PC-9 (cell line): ENCODE data around the gene PDE4B. TPM values are rescaled to one million over a fixed set of nuclear protein-coding genes. Genes with fewer than 3 reads are reported as not detected.

ENCODE experiments used
- BruUV-seq: library from RNA; stranded (reverse); fragments of 400-500 nt; replicated peaks from 2 replicates; lab custom pipeline; 2021; lab: Mats Ljungman, UMichigan
- CTCF ChIA-PET: fragments of 300-600 bp; sonication (Branson Sonifier 250); formaldehyde crosslinking; loops from one replicate; lab custom pipeline; 2022; ENCODE audit warnings: antibody characterized with exemption; lab: Charles Lee
- POLR2A ChIA-PET: fragments of 300-600 bp; sonication (Branson Sonifier 250); formaldehyde crosslinking; loops from one replicate; lab custom pipeline; 2022; ENCODE audit warnings: antibody characterized with exemption; ENCODE audit not compliant: unreplicated experiment; lab: Charles Lee
- DNase-seq, 2 experiments: peaks; one replicate each; pipeline versions ENCODE4 v3.0.0 to v3.0.0-alpha.2; 2015 to 2022; ENCODE audit warnings: mixed read lengths in 1 of 2
- H2AFZ ChIP-seq: fragments of 200-600 bp; sonication (generic); 2 replicates; pipeline ENCODE4 v1.8.1; 2017; ENCODE audit warnings: antibody characterized with exemption
- H3F3A ChIP-seq: fragments of 200-600 bp; sonication (generic); 2 replicates; pipeline ENCODE4 v1.8.1; 2017; ENCODE audit warnings: antibody characterized with exemption, mild to moderate bottlenecking, low read depth; ENCODE audit not compliant: insufficient read depth
- H3K27ac ChIP-seq: fragments of 200-600 bp; sonication (generic); 2 replicates; pipeline ENCODE4 v1.6.1; 2016; ENCODE audit warnings: mixed run types
- H3K27me3 ChIP-seq: fragments of 200-600 bp; sonication (generic); 2 replicates; pipeline ENCODE4 v1.6.1; 2016; ENCODE audit warnings: low read depth, mixed run types; ENCODE audit not compliant: insufficient read depth
- H3K36me3 ChIP-seq: fragments of 200-600 bp; sonication (generic); 2 replicates; pipeline ENCODE4 v1.6.1; 2016; ENCODE audit warnings: low read depth, mixed run types
- H3K4me1 ChIP-seq: fragments of 200-600 bp; sonication (generic); replicated peaks from 2 replicates; pipeline ENCODE4 v1.6.1; 2016; ENCODE audit warnings: mixed run types; ENCODE audit not compliant: insufficient read depth
- H3K4me2 ChIP-seq: fragments of 200-600 bp; sonication (generic); 2 replicates; pipeline ENCODE4 v1.6.1; 2017; ENCODE audit warnings: mixed run types
- H3K4me3 ChIP-seq: fragments of 200-600 bp; sonication (generic); 2 replicates; pipeline ENCODE4 v1.6.1; 2016; ENCODE audit warnings: mixed run types
- H3K79me2 ChIP-seq: fragments of 200-600 bp; sonication (generic); 2 replicates; pipeline ENCODE4 v1.6.1; 2017; ENCODE audit warnings: low read depth, mixed run types
- H3K9me2 ChIP-seq: fragments of 200-600 bp; sonication (generic); 2 replicates; pipeline ENCODE4 v1.8.1; 2017; ENCODE audit warnings: mild to moderate bottlenecking; ENCODE audit not compliant: insufficient read depth
- H3K9me3 ChIP-seq: fragments of 200-600 bp; sonication (generic); 2 replicates; pipeline ENCODE4 v1.8.1; 2016; ENCODE audit warnings: low read depth; ENCODE audit not compliant: insufficient read depth
- H4K20me1 ChIP-seq: fragments of 200-600 bp; sonication (generic); 2 replicates; pipeline ENCODE4 v1.8.1; 2017; ENCODE audit not compliant: insufficient read depth
- EZH2 ChIP-seq: fragments of 200-600 bp; sonication (generic); IDR thresholded peaks from 2 replicates; pipeline ENCODE4 v1.8.0; 2017; ENCODE audit warnings: antibody characterized with exemption, low read depth
- intact Hi-C: fragments of 100-400 bp; cut with micrococcal nuclease; formaldehyde crosslinking; loops from one replicate; pipeline ENCODE4 v1.10.0; 2022; ENCODE audit not compliant: unreplicated experiment
- total RNA-seq: library from RNA; stranded (reverse); gene quantifications from 2 replicates; pipeline ENCODE4 v1.2.3, GENCODE V29; 2021
- TF ChIP-seq, protein P1 (sequence below): fragments of 200-600 bp; sonication (generic); conservative IDR thresholded peaks from 2 replicates; pipeline ENCODE4 v1.6.1; 2017; ENCODE audit warnings: mixed run types, antibody characterized with exemption, mild to moderate bottlenecking, moderate library complexity

Gene PDE4B
- total RNA-seq, 1 experiment from 2014 or later: 1.3 TPM

DNA sequence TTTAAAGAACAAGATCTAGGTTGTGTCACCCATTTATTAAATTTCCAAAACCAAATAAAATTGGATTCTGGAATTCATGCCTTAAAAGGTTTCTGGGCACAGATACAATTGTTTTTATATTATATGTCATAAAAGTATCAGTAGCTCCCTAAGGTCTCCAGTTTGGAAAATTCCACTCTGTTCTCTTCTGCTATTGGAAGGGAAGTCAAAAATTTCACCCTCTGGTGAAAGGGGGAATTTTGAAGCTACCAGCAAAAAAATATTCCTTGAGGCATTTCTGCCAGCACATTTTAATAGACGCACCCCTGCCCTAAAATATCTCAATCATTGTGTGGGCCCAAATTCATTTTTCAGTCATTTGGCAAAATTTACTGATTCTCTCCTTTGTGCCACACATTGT is 455.6 kb downstream of the PDE4B start:
- CTCF ChIA-PET: interaction anchor here (1.1 kb wide), 1 partner anchor 198 kb away, joined by 5 read pairs; no protein-coding TSS in a partner anchor
- POLR2A ChIA-PET: no interaction called here
- no peaks in the 10 kb centered on the region for H4K20me1 ChIP-seq
- no peak for DNase-seq
- intact Hi-C loops: loop anchor here (10.0 kb wide), 3 partner anchors 533 to 1033 kb away; no protein-coding TSS in a partner anchor
- TF ChIP-seq, protein P1, sequence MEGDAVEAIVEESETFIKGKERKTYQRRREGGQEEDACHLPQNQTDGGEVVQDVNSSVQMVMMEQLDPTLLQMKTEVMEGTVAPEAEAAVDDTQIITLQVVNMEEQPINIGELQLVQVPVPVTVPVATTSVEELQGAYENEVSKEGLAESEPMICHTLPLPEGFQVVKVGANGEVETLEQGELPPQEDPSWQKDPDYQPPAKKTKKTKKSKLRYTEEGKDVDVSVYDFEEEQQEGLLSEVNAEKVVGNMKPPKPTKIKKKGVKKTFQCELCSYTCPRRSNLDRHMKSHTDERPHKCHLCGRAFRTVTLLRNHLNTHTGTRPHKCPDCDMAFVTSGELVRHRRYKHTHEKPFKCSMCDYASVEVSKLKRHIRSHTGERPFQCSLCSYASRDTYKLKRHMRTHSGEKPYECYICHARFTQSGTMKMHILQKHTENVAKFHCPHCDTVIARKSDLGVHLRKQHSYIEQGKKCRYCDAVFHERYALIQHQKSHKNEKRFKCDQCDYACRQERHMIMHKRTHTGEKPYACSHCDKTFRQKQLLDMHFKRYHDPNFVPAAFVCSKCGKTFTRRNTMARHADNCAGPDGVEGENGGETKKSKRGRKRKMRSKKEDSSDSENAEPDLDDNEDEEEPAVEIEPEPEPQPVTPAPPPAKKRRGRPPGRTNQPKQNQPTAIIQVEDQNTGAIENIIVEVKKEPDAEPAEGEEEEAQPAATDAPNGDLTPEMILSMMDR: no peak
- TF ChIP-seq EZH2: no peak
- no peaks in the 10 kb centered on the region for H3K4me1 ChIP-seq
- no peaks in the 10 kb centered on the region for H3K9me2 ChIP-seq
- H3K79me2 ChIP-seq: no peaks in the 10 kb centered on the region
- H3K9me3 ChIP-seq: no peaks in the 10 kb centered on the region
- H2AFZ ChIP-seq: no peak overlapping the region
- H3K27me3 ChIP-seq: 0 out of 2 replicates have a peak, but pooled peaks cover 4% of the 10 kb centered on the region
- H3F3A ChIP-seq: no peaks in the 10 kb centered on the region
- no peaks in the 10 kb centered on the region for H3K36me3 ChIP-seq
- no peak overlapping the region for H3K27ac ChIP-seq
- no peak overlapping the region for H3K4me3 ChIP-seq
- H3K4me2 ChIP-seq: no peak overlapping the region
- BruUV-seq: no TSS peak

DNA sequence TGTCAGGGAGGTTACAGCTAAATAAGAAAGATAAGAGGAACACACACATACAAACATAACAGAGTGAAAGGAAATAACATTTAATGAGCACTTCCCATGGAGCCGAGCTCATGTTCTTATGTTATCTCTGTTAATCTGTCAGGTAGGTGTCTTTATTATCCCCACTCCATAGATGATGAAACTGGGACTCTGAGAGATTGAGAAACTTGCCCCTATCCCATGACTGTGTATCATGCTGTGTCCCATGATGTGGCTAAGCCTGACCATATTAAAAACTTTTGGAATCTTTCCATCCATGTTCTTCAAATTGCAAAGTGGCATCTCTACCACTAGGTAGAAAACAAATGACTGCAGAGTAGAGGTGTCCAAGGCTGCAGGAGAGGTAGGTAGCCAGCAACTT is 456.1 kb downstream of the PDE4B start:
- Histone ChIP-seq H3K9me2 (no peaks in the 10 kb centered on the region), H3K4me2 (no peak overlapping the region), H3F3A (no peaks in the 10 kb centered on the region), H2AFZ (no peak overlapping the region), H3K36me3 (no peaks in the 10 kb centered on the region), H3K27ac (no peak overlapping the region), H3K4me3 (no peak overlapping the region), H3K79me2 (no peaks in the 10 kb centered on the region), H3K9me3 (no peaks in the 10 kb centered on the region), H4K20me1 (no peaks in the 10 kb centered on the region), H3K4me1 (no peaks in the 10 kb centered on the region), H3K27me3 (0 out of 2 replicates have a peak, but pooled peaks cover 4% of the 10 kb centered on the region)
- intact Hi-C loops: loop anchor here (10.0 kb wide), 3 partner anchors 534 to 1034 kb away; no protein-coding TSS in a partner anchor
- ChIA-PET POLR2A (no interaction called here), CTCF (interaction anchor here (1.1 kb wide), 1 partner anchor 198 kb away, joined by 5 read pairs; no protein-coding TSS in a partner anchor)
- no TSS peak for BruUV-seq
- TF ChIP-seq, protein P1: no peak
- no peak for TF ChIP-seq EZH2
- DNase-seq: no peak

DNA sequence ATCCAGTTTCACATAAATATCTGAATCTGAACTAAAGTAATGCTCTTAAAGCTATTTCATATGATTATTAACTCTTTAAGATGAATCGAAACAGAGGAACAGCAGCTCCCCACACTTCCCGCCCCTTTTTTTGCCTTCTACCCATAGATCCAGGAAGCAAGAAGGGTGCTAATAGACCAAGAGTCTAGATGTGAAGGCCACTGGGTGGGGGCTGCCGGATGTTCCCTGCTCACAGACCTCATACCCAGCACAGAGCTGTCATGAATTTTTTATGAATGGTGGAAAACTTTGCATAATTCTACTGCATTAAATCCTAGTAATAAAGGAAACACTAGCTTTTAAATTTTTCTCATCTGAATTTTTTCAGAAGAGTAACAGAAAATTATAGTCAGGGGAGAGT is 457.4 kb downstream of the PDE4B start:
- no peaks in the 10 kb centered on the region for H3K4me1 ChIP-seq
- DNase-seq: no peak
- H2AFZ ChIP-seq: no peak overlapping the region
- H3K79me2 ChIP-seq: no peaks in the 10 kb centered on the region
- H3K27me3 ChIP-seq: 0 out of 2 replicates have a peak, but pooled peaks cover 4% of the 10 kb centered on the region
- H3F3A ChIP-seq: no peaks in the 10 kb centered on the region
- no peaks in the 10 kb centered on the region for H3K36me3 ChIP-seq
- no peaks in the 10 kb centered on the region for H3K9me2 ChIP-seq
- H4K20me1 ChIP-seq: no peaks in the 10 kb centered on the region
- TF ChIP-seq EZH2: no peak
- TF ChIP-seq, protein P1: no peak
- no peak overlapping the region for H3K4me3 ChIP-seq
- H3K27ac ChIP-seq: no peak overlapping the region
- no TSS peak for BruUV-seq
- POLR2A ChIA-PET: no interaction called here
- intact Hi-C loops: no loop called here
- H3K4me2 ChIP-seq: no peak overlapping the region
- CTCF ChIA-PET: no interaction called here
- H3K9me3 ChIP-seq: no peaks in the 10 kb centered on the region
